ENCODE measurements around the gene AAK1. TPM values are rescaled to one million over a fixed set of nuclear protein-coding genes. Genes with fewer than 3 reads are reported as not detected.

AAK1 gene
- total RNA-seq, 1 donor from 2014 or later = 43.4 TPM

GRCh38 chr2:69495861-69496260 is 147.7 kb downstream of the AAK1 start:
- peaks cover 4% of the 10 kb centered on the region for H3K36me3 Mint-ChIP-seq (ENCODE audit: insufficient read depth)
- peaks cover 5% of the 10 kb centered on the region for H3K4me1 Mint-ChIP-seq (ENCODE audit: low read depth)
- no peak for TF ChIP-seq CTCF (IDR thresholded peaks at IDR 0.05; ENCODE audit: unreplicated experiment)
- DNase-seq (ENCODE audit: low spot score, unreplicated experiment) = no peak
- H3K4me3 Mint-ChIP-seq (ENCODE audit: low read depth) = no peak overlapping the region
- H3K27ac Mint-ChIP-seq = no peak overlapping the region
- H3K27me3 Mint-ChIP-seq = no peaks in the 10 kb centered on the region
- no peaks in the 10 kb centered on the region for H3K9me3 Mint-ChIP-seq (ENCODE audit: low read depth)

- TF ChIP-seq CTCF (IDR thresholded peaks at IDR 0.05; ENCODE audit: unreplicated experiment) = no peak
- Mint-ChIP-seq H3K9me3 (ENCODE audit: low read depth) (no peaks in the 10 kb centered on the region), H3K36me3 (ENCODE audit: insufficient read depth) (peaks cover 4% of the 10 kb centered on the region), H3K4me3 (ENCODE audit: low read depth) (no peak overlapping the region), H3K27me3 (no peaks in the 10 kb centered on the region), H3K4me1 (ENCODE audit: low read depth) (peaks cover 4% of the 10 kb centered on the region), H3K27ac (no peak overlapping the region)
- no peak for DNase-seq (ENCODE audit: low spot score, unreplicated experiment)
These were observed 148.5 kb downstream of the AAK1 start for GRCh38 chr2:69495008-69495407.

- DNase-seq (ENCODE audit: low spot score, unreplicated experiment) = no peak
- no peak overlapping the region for H3K27ac Mint-ChIP-seq
- no peaks in the 10 kb centered on the region for H3K27me3 Mint-ChIP-seq
- peaks cover 5% of the 10 kb centered on the region for H3K36me3 Mint-ChIP-seq (ENCODE audit: insufficient read depth)
- H3K4me1 Mint-ChIP-seq (ENCODE audit: low read depth) = peaks cover 3% of the 10 kb centered on the region
- no peaks in the 10 kb centered on the region for H3K9me3 Mint-ChIP-seq (ENCODE audit: low read depth)
- H3K4me3 Mint-ChIP-seq (ENCODE audit: low read depth) = no peak overlapping the region
- no peak for TF ChIP-seq CTCF (IDR thresholded peaks at IDR 0.05; ENCODE audit: unreplicated experiment)
These were observed 149.4 kb downstream of the AAK1 start for GRCh38 chr2:69494126-69494525.

- Mint-ChIP-seq H3K27me3 (no peaks in the 10 kb centered on the region), H3K27ac (peak overlapping the region; percentile 7), H3K4me3 (ENCODE audit: low read depth) (no peak overlapping the region), H3K36me3 (ENCODE audit: insufficient read depth) (peaks cover 8% of the 10 kb centered on the region), H3K4me1 (ENCODE audit: low read depth) (peaks cover 3% of the 10 kb centered on the region), H3K9me3 (ENCODE audit: low read depth) (no peaks in the 10 kb centered on the region)
- TF ChIP-seq CTCF (IDR thresholded peaks at IDR 0.05; ENCODE audit: unreplicated experiment) = no peak
- no peak for DNase-seq (ENCODE audit: low spot score, unreplicated experiment)
These were observed 150.3 kb downstream of the AAK1 start for GRCh38 chr2:69493268-69493667.

GRCh38 chr2:69491864-69492263 is 151.7 kb downstream of the AAK1 start:
- Mint-ChIP-seq H3K27me3 (no peaks in the 10 kb centered on the region), H3K27ac (no peak overlapping the region), H3K9me3 (ENCODE audit: low read depth) (no peaks in the 10 kb centered on the region), H3K4me1 (ENCODE audit: low read depth) (peaks cover 3% of the 10 kb centered on the region), H3K36me3 (ENCODE audit: insufficient read depth) (peaks cover 8% of the 10 kb centered on the region), H3K4me3 (ENCODE audit: low read depth) (no peak overlapping the region)
- TF ChIP-seq CTCF (IDR thresholded peaks at IDR 0.05; ENCODE audit: unreplicated experiment) = no peak
- DNase-seq (ENCODE audit: low spot score, unreplicated experiment) = no peak
